ENCODE measurements around the gene COLEC12.

DNA sequence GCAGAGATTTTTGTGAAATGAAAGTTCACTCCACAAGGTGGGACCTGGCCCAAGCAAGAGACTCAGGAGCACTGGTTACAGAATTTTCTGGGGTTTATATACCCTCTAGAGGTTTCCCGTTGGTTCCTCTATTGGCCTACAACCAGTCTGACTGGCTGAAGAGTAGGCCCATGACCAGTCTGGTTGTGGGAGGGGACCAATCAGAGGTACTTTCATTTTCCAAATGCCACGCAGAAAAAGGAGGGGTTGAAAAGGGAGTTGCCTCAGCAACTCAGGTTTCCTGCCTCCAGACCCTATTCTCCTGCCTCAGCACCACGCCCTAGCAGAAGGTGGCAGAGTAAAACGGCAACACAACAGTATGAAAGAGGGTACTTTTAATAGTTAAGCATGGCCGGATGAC is 98.4 kb downstream of the COLEC12 start:
- TF ChIP-seq, protein P1, sequence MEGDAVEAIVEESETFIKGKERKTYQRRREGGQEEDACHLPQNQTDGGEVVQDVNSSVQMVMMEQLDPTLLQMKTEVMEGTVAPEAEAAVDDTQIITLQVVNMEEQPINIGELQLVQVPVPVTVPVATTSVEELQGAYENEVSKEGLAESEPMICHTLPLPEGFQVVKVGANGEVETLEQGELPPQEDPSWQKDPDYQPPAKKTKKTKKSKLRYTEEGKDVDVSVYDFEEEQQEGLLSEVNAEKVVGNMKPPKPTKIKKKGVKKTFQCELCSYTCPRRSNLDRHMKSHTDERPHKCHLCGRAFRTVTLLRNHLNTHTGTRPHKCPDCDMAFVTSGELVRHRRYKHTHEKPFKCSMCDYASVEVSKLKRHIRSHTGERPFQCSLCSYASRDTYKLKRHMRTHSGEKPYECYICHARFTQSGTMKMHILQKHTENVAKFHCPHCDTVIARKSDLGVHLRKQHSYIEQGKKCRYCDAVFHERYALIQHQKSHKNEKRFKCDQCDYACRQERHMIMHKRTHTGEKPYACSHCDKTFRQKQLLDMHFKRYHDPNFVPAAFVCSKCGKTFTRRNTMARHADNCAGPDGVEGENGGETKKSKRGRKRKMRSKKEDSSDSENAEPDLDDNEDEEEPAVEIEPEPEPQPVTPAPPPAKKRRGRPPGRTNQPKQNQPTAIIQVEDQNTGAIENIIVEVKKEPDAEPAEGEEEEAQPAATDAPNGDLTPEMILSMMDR (IDR thresholded peaks at IDR 0.05): no peak
- no peak for TF ChIP-seq POLR2AphosphoS5 (IDR thresholded peaks at IDR 0.05; ENCODE audit: low read depth, low read length)
- TF ChIP-seq SIN3A (IDR thresholded peaks at IDR 0.05; ENCODE audit: borderline replicate concordance, insufficient read depth, low read depth, low read length): no peak
- no peak for TF ChIP-seq TCF7L2 (IDR thresholded peaks at IDR 0.05; ENCODE audit: low read depth, low read length)
- TF ChIP-seq, protein P2, sequence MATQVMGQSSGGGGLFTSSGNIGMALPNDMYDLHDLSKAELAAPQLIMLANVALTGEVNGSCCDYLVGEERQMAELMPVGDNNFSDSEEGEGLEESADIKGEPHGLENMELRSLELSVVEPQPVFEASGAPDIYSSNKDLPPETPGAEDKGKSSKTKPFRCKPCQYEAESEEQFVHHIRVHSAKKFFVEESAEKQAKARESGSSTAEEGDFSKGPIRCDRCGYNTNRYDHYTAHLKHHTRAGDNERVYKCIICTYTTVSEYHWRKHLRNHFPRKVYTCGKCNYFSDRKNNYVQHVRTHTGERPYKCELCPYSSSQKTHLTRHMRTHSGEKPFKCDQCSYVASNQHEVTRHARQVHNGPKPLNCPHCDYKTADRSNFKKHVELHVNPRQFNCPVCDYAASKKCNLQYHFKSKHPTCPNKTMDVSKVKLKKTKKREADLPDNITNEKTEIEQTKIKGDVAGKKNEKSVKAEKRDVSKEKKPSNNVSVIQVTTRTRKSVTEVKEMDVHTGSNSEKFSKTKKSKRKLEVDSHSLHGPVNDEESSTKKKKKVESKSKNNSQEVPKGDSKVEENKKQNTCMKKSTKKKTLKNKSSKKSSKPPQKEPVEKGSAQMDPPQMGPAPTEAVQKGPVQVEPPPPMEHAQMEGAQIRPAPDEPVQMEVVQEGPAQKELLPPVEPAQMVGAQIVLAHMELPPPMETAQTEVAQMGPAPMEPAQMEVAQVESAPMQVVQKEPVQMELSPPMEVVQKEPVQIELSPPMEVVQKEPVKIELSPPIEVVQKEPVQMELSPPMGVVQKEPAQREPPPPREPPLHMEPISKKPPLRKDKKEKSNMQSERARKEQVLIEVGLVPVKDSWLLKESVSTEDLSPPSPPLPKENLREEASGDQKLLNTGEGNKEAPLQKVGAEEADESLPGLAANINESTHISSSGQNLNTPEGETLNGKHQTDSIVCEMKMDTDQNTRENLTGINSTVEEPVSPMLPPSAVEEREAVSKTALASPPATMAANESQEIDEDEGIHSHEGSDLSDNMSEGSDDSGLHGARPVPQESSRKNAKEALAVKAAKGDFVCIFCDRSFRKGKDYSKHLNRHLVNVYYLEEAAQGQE (IDR thresholded peaks at IDR 0.05; ENCODE audit: insufficient read depth in 1 of 2, low read depth in 2 of 2, low read length in 1 of 2): no peak

Data from Panc1 (cell line).